HG03060 (cell line): ENCODE measurements around the gene ZSCAN23.

ENCODE experiments used
- ATAC-seq: cut with Tn5 transposase; IDR thresholded peaks from one replicate; pipeline ENCODE4 v1.9.1; 2021; ENCODE audit warnings: low read depth, moderate number of reproducible peaks; ENCODE audit not compliant: unreplicated experiment

Gene ZSCAN23

DNA sequence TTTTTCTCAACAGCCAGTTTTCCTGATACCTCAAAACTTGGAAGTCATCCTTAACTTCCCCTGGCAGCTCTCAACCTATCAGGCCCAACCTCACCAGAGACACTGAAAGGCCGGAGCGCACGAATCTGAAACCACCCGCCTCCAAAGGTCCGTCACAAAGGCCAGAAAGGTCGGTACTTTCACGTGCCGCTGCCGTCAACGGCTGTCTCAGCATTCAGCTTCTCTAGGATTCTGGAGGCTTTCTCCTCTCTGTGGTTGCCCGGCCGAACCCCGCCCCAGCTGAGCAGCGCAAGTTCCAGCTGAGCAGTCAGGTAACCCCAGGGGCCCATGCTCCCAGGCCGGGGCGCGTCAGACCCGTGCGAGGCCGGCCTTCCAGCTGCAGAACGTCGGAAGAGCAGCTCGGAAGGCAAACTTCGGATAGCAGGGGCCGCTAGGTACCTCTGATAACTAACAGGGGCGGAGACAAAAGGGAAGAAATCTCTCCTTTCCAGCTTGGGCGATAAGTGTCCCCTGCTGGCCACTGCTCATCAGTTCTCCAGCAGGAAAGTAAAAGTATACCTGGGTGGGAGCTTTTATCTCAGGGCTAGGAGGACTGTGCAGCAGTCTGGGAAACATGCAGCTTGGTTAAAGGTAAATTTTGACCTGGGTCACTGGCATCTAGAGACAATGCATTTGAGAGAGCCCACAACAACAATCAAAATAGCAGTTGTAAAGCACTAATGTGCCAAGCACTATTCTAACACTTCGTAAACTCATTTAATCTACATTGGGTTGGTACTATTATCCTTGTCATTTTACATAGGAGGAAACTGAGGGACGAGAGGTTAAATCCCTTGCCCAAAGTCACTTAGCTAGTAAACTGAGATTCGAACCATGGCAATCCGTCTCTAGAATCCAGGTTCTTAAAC, 59.8 kb downstream of the ZSCAN23 start:
- ATAC-seq: peak; percentile 82
